Measurements from ENCODE around the gene TBC1D10B. TPM values are rescaled to one million over a fixed set of nuclear protein-coding genes. Genes with fewer than 3 reads are reported as not detected.
A peak's percentile ranks its signal among the peaks of the same experiment; 100 is the strongest.
"Not testable (repeated sequence)": the region's sequence is repeated elsewhere in the genome, so short reads cannot be mapped to it uniquely, and the experiment has no call there.

TBC1D10B gene
- total RNA-seq, 1 donor from 2014 or later = 25.6 TPM

DNA sequence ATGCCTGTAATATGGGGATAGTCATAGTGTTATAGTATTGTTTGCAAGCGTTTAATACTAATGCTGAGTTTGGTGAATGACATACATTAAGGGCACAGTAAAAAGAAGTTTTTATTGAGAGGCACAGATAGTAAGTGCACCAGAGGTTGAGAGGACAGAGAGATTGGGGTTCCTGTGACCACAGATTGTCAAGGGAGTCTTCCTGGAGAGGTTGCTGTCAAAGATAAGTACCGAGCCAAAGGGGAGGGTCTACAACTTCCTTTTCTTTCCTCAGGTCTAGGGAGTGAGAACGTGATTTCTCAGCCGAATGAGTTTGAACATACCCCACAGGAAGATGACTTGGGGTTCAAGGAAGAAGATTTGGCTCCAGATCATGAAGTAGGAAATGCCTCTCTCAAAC lies 26.8 kb upstream of the TBC1D10B start:
- no peak for DNase-seq

DNA sequence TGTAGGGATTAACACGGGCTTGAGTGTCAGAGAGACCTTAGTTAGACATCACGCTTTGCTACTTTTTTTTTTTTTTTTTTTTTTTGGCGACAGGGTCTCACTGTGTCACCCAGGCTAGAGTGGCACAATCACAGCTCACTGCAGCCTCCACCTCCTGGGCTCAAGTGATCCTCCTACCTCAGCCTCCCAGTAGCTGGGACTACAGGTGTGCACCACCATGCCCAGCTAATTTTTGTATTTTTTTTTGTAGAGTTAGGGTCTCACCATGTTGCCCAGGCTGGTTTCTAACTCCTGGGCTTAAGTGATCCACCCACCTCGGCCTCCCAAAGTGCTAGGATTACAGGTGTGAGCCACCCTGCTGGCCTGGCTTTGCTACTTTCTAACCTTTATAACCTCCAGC lies 26.3 kb upstream of the TBC1D10B start:
- not testable (repeated sequence) for DNase-seq

GRCh38 chr16:30395992-30396585 lies 25.8 kb upstream of the TBC1D10B start:
- DNase-seq = no peak

DNA sequence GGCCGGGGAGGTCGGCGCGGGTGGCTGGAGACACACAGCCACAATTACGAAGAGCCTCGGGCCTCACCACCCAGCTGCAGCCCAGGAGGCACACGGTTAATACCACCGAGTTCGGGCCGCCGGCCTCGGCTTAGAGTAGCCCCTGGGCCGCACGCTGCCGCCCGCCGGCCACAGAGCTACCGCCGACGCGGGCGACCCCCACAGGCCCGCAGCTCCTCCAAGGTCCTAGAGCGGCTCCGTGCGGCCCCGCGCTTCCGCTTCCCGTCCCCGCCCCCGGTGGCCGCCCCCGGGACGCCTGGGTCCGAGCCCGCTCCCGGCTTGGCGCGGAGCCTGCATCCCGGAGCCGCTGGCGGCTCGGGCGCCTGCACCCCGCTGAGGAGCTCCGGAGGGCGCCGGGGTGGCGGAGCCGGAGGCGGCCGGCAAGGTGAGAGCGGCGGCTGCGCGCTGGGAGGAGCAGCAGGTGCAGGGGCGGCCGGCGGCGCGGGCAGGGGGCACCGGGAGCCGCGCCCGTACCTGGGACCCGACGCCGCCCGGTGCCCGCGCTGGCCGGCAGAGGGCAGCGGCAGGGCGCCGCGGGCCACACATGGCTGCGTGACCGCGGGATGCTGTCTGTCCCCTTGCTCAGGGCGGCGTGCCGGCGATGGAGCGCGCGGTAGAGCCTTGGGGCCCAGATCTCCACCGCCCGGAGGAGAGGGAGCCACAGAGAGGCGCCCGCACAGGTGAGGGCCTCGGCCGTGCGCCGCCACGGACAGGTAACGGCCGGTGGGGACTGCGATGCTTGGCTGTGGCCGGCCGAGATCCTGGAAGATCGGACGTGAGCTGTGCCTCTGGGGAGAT lies 25.1 kb upstream of the TBC1D10B start, which contains the start of gene ZNF48:
Gene ZNF48, plus strand, starts transcription at position 266 of the 837 bp plus-strand sequence. Its CDS starts 375 bp downstream, at position 641.
- DNase-seq = peak; percentile 82

GRCh38 chr16:30394592-30395154 lies 24.4 kb upstream of the TBC1D10B start:
- no peak for DNase-seq

- no peak for DNase-seq
Measured at GRCh38 chr16:30383521-30383920, 13.2 kb upstream of the TBC1D10B start.

DNA sequence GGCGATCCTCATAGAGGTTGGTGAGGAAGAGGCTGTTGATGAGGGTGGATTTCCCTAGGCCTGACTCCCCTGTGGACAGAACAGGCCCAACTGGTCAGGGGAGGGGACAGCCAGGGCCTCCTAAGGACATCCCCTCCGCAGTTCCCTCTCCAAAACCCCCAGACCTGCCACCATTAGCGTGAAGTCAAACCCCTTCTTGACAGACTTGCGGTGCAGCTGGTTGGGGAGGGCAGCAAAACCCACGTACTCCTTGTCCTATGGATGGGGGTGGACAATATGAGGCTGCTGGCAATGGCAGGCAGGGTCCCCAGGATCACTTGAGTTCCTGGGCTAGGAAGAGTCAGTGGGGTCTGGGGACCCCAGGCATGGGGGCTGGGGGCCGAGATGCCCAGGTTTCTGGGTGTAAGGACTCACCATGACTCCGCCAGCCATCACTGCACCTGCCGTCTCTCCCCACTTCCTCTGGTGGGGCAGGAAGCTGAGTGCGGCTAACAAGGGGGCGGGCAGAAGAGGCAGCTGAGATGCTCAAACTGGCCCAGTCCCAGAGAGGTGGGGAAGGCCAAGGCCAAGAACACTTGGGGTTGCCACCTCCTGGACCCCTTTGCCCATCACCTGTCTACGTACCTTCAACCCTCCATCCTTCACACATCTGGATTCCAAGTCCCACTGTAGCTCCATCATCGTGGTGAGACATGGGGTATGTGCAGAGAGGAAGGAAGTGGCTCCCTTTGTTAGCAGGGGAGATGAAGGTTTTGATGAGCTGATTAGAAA lies 12.0 kb upstream of the TBC1D10B start, which contains the start of gene SEPTIN1:
Gene SEPTIN1, minus strand, starts transcription at position 451 of the 771 bp plus-strand sequence. Its CDS starts 19 bp downstream, at position 432.
- no peak for DNase-seq

GRCh38 chr16:30381291-30382041 lies 11.2 kb upstream of the TBC1D10B start:
- DNase-seq = no peak

GRCh38 chr16:30380803-30381208 lies 10.5 kb upstream of the TBC1D10B start:
- no peak for DNase-seq

- DNase-seq = no peak
Measured at GRCh38 chr16:30380072-30380802, 9.9 kb upstream of the TBC1D10B start.

GRCh38 chr16:30379158-30379783 lies 9.0 kb upstream of the TBC1D10B start:
- DNase-seq = no peak

DNA sequence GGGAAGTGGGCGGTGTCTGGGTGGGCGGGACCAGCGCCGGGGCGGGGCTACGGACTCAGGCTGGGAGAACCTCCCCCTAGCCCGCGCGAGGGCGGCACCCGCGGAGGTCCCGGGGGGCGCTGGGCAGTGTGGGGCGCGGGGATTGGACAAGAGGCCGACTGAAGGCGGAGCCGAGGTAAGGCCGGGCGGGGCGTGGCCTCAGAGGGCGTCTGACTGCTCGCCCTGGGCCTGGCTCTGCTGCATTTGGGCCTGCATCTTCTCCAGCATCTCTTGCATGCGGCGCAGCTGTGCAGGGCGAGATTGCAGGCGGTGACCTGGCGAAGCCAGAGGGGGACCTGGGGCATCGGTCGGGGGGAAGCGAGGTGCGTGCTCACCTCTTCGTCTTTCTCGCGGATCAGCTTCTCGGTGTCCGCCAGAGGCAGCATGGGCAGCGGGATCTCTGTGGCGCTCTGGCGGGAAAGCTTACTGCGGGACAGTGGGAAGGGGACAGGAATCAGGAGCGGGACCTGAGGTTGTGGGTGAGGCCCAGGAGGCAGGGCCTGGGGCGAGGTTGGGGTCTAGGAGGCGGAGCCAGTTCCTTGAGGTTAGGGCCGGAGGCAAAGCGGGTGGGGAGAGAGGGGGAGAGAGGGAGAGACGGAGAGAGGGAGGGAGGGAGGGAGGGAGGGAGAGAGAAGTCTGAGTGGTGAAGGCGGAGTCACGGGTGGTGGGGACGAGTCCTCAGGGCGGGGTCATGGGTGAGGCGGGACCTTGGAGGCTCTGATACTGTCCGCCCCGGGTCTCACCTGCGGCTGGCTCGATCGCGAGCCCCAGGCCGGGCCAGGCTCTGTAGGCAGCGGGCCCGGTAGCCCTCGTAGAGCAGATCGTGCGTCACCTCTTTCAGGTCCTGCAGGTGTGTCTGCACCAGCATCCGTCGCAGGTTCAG lies 8.2 kb upstream of the TBC1D10B start:
- peak; percentile 100 for DNase-seq

- DNase-seq = peak; percentile 87
Measured at GRCh38 chr16:30377812-30378235, 7.5 kb upstream of the TBC1D10B start.

- no peak for DNase-seq
Measured at GRCh38 chr16:30377050-30377811, 6.9 kb upstream of the TBC1D10B start.

DNA sequence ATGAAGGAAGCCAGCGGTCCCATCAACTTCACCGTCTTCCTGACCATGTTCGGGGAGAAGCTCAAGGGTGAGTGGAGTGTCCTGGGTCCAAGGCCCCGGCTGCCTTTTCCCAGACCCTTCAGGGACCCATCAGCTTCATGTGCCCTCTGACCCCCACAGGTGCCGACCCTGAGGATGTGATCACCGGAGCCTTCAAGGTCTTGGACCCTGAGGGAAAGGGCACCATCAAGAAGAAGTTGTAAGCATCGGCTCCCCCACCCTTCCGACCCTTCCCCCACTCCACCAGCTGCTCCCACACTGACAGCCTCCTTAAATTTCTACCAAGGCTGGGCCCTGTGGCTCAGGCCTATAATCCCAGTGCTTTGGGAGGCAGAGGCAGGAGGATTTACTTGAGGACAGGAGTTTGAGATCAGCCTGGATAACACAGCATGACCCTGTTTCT lies 6.2 kb upstream of the TBC1D10B start:
- DNase-seq = no peak

DNA sequence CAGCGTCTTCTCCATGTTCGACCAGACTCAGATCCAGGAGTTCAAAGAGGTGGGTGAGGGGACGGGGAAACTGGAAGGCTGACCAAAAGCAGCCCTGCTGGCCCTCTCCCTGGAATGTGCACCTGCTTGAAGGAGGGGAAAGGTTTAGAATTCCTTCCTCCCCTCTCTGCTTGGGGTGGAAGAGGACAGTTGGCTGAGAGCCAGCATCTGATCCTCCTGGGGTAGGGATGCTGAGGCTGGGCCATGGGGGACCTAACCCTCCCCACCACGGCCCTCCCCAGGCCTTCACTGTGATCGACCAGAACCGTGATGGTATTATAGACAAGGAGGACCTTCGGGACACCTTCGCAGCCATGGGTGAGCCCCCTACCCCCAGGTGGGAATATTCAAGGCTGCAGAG lies 5.6 kb upstream of the TBC1D10B start:
- DNase-seq = no peak

- no peak for DNase-seq
Measured at GRCh38 chr16:30374538-30374937, 4.2 kb upstream of the TBC1D10B start, which contains the start of gene MYL11. MYL11 (plus strand) TSS chr16:30374802; CDS start chr16:30374858, 56 bp downstream.

DNA sequence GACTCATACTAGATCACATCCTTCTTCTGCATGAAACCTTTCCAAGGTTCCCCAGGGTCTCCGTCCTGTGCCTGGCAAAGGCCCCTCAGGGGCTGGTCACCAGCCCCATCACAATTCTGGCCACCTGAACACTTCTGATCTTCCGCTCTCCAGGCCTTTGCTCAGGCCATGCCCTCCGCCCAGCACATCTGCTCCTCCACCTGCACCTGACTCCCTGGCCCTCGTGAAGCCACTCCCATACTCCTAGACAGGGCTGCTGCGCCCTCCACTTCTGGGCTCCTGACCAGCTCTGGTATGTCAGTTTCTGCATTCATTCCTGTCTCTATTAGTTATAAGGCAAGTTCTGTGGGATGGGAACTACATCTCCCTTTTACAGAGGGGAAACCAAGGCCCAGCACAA lies 2.4 kb upstream of the TBC1D10B start:
- DNase-seq = no peak

Measured in occipital lobe (tissue), 2 donors.